ENCODE measurements around the gene KCNK15.

The KCNK15 gene

GRCh38 chr20:44703956-44704488, 41.6 kb upstream of the KCNK15 start:
- H2AFZ ChIP-seq (ENCODE audit: low read depth, low read length): no peak overlapping the region
- no peaks in the 10 kb centered on the region for H4K20me1 ChIP-seq (ENCODE audit: insufficient read depth, low read length)
- no peaks in the 10 kb centered on the region for H3K9me3 ChIP-seq (ENCODE audit: insufficient read depth, low read length)
- H3K4me3 ChIP-seq (ENCODE audit: low read length): no peak overlapping the region
- no peak overlapping the region for H3K27ac ChIP-seq (ENCODE audit: low read length)
- no peak overlapping the region for H3K4me2 ChIP-seq (ENCODE audit: low read length)
- H3K27me3 ChIP-seq (ENCODE audit: low read depth, low read length): peaks cover 13% of the 10 kb centered on the region
- H3K79me2 ChIP-seq (ENCODE audit: low read length): no peaks in the 10 kb centered on the region
- no peak overlapping the region for H3K9ac ChIP-seq (ENCODE audit: low read length)
- no peaks in the 10 kb centered on the region for H3K4me1 ChIP-seq (ENCODE audit: low read length)
- TF ChIP-seq EZH2phosphoT487 (IDR thresholded peaks at IDR 0.05; ENCODE audit: low read depth): no peak
- TF ChIP-seq, protein P1, sequence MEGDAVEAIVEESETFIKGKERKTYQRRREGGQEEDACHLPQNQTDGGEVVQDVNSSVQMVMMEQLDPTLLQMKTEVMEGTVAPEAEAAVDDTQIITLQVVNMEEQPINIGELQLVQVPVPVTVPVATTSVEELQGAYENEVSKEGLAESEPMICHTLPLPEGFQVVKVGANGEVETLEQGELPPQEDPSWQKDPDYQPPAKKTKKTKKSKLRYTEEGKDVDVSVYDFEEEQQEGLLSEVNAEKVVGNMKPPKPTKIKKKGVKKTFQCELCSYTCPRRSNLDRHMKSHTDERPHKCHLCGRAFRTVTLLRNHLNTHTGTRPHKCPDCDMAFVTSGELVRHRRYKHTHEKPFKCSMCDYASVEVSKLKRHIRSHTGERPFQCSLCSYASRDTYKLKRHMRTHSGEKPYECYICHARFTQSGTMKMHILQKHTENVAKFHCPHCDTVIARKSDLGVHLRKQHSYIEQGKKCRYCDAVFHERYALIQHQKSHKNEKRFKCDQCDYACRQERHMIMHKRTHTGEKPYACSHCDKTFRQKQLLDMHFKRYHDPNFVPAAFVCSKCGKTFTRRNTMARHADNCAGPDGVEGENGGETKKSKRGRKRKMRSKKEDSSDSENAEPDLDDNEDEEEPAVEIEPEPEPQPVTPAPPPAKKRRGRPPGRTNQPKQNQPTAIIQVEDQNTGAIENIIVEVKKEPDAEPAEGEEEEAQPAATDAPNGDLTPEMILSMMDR (IDR thresholded peaks at IDR 0.05; ENCODE audit: low read depth, low read length): no peak
- no peaks in the 10 kb centered on the region for H3K36me3 ChIP-seq (replicated peaks; ENCODE audit: low read depth, low read length)

DNA sequence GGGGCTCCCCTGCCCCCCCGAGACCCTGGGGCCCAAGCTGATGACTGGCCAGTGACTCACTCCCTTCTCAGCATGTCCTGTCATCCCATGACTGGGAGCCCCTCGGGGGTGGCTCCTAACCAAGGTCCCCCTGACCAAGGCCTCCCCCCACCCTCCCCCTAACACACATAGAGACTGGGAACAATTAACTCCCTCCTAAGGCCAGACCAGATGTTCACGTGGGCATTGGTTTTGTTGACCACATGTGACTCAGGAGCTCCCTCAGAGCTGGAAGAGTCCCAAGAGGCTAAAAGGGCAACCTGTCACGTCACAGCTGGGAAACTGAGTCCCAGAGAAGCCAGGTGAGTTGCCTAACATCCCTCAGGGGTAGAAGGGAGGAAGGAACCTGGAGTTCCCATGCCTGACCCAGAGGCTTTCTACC, 41.1 kb upstream of the KCNK15 start:
- no peaks in the 10 kb centered on the region for H3K36me3 ChIP-seq (replicated peaks; ENCODE audit: low read depth, low read length)
- H3K4me2 ChIP-seq (ENCODE audit: low read length): no peak overlapping the region
- H3K79me2 ChIP-seq (ENCODE audit: low read length): no peaks in the 10 kb centered on the region
- H3K9me3 ChIP-seq (ENCODE audit: insufficient read depth, low read length): no peaks in the 10 kb centered on the region
- no peak overlapping the region for H3K4me3 ChIP-seq (ENCODE audit: low read length)
- peaks cover 13% of the 10 kb centered on the region for H3K27me3 ChIP-seq (ENCODE audit: low read depth, low read length)
- no peak overlapping the region for H2AFZ ChIP-seq (ENCODE audit: low read depth, low read length)
- no peak overlapping the region for H3K27ac ChIP-seq (ENCODE audit: low read length)
- no peak overlapping the region for H3K9ac ChIP-seq (ENCODE audit: low read length)
- no peaks in the 10 kb centered on the region for H3K4me1 ChIP-seq (ENCODE audit: low read length)
- no peaks in the 10 kb centered on the region for H4K20me1 ChIP-seq (ENCODE audit: insufficient read depth, low read length)
- TF ChIP-seq, protein P1 (IDR thresholded peaks at IDR 0.05; ENCODE audit: low read depth, low read length): no peak
- TF ChIP-seq EZH2phosphoT487 (IDR thresholded peaks at IDR 0.05; ENCODE audit: low read depth): no peak

GRCh38 chr20:44705364-44706094, 40.1 kb upstream of the KCNK15 start:
- H3K36me3 ChIP-seq (replicated peaks; ENCODE audit: low read depth, low read length): no peaks in the 10 kb centered on the region
- no peak overlapping the region for H3K9ac ChIP-seq (ENCODE audit: low read length)
- H3K9me3 ChIP-seq (ENCODE audit: insufficient read depth, low read length): no peaks in the 10 kb centered on the region
- H2AFZ ChIP-seq (ENCODE audit: low read depth, low read length): no peak overlapping the region
- H3K27ac ChIP-seq (ENCODE audit: low read length): no peak overlapping the region
- H3K27me3 ChIP-seq (ENCODE audit: low read depth, low read length): peaks cover 13% of the 10 kb centered on the region
- no peak overlapping the region for H3K4me2 ChIP-seq (ENCODE audit: low read length)
- H4K20me1 ChIP-seq (ENCODE audit: insufficient read depth, low read length): no peaks in the 10 kb centered on the region
- H3K4me3 ChIP-seq (ENCODE audit: low read length): no peak overlapping the region
- H3K4me1 ChIP-seq (ENCODE audit: low read length): no peaks in the 10 kb centered on the region
- TF ChIP-seq EZH2phosphoT487 (IDR thresholded peaks at IDR 0.05; ENCODE audit: low read depth): no peak
- TF ChIP-seq, protein P1 (IDR thresholded peaks at IDR 0.05; ENCODE audit: low read depth, low read length): no peak
- no peaks in the 10 kb centered on the region for H3K79me2 ChIP-seq (ENCODE audit: low read length)

GRCh38 chr20:44706301-44707017, 39.2 kb upstream of the KCNK15 start:
- Histone ChIP-seq H3K4me2 (ENCODE audit: low read length) (no peak overlapping the region), H4K20me1 (ENCODE audit: insufficient read depth, low read length) (no peaks in the 10 kb centered on the region), H3K4me1 (ENCODE audit: low read length) (no peaks in the 10 kb centered on the region), H3K27ac (ENCODE audit: low read length) (no peak overlapping the region), H3K9me3 (ENCODE audit: insufficient read depth, low read length) (no peaks in the 10 kb centered on the region), H3K79me2 (ENCODE audit: low read length) (no peaks in the 10 kb centered on the region), H2AFZ (ENCODE audit: low read depth, low read length) (no peak overlapping the region), H3K9ac (ENCODE audit: low read length) (no peak overlapping the region), H3K4me3 (ENCODE audit: low read length) (no peak overlapping the region), H3K27me3 (ENCODE audit: low read depth, low read length) (peaks cover 7% of the 10 kb centered on the region), H3K36me3 (replicated peaks; ENCODE audit: low read depth, low read length) (no peaks in the 10 kb centered on the region)
- TF ChIP-seq, protein P1 (IDR thresholded peaks at IDR 0.05; ENCODE audit: low read depth, low read length): no peak
- TF ChIP-seq EZH2phosphoT487 (IDR thresholded peaks at IDR 0.05; ENCODE audit: low read depth): no peak

All from OCI-LY3 (cell line).